ENCODE measurements around the gene PDLIM4. TPM values are rescaled to one million over a fixed set of nuclear protein-coding genes. Genes with fewer than 3 reads are reported as not detected.

Gene PDLIM4
- total and polyA plus RNA-seq, 2 donors from 2014 or later = 31.6 to 47.0 TPM

- FAIRE-seq = no peak
- TF ChIP-seq CTCF (IDR thresholded peaks at IDR 0.05; ENCODE audit: borderline replicate concordance, extremely low read depth, insufficient read depth) = peak; percentile 67
These were observed 26.0 kb downstream of the PDLIM4 start for GRCh38 chr5:132283423-132284043.

GRCh38 chr5:132289097-132289496 is 31.6 kb downstream of the PDLIM4 start:
- H3K27ac ChIP-seq (ENCODE audit: low read depth in 2 of 2, low read length in 2 of 2) = no peak overlapping the region
- no peak overlapping the region for H3K4me3 ChIP-seq (ENCODE audit: low read length in 3 of 3)

More at GRCh38 chr5:132283423-132284043, 26.0 kb downstream of the PDLIM4 start:
- Histone ChIP-seq H3K27me3 (ENCODE audit: control insufficient read depth, insufficient read depth, low read length) (no peaks in the 10 kb centered on the region), H3K4me3 (ENCODE audit: low read length in 3 of 3) (no peak overlapping the region), H3K9ac (ENCODE audit: low read length in 3 of 3) (no peak overlapping the region), H3K4me1 (ENCODE audit: control insufficient read depth in 2 of 3, insufficient read depth in 2 of 3, low read depth in 1 of 3, low read length in 3 of 3) (peaks cover 0 to 14% (median 5%) of the 10 kb centered on the region in 3 donors), H3K9me3 (ENCODE audit: control insufficient read depth in 2 of 3, insufficient read depth in 1 of 3, low read length in 3 of 3) (no peaks in the 10 kb centered on the region), H3K27ac (ENCODE audit: low read depth in 2 of 2, low read length in 2 of 2) (no peak overlapping the region), H3K36me3 (ENCODE audit: control insufficient read depth in 2 of 3, insufficient read depth in 3 of 3, low read length in 3 of 3) (no peaks in the 10 kb centered on the region)
- DNase-seq = peak in 1 of 5 donors; percentile 53
- intact Hi-C loops (cut with DNase I) = no loop called here

GRCh38 chr5:132291026-132291425 is 33.5 kb downstream of the PDLIM4 start:
- intact Hi-C loops (cut with DNase I) = no loop called here
- no peak for TF ChIP-seq CTCF (IDR thresholded peaks at IDR 0.05; ENCODE audit: borderline replicate concordance, extremely low read depth, insufficient read depth)
- Histone ChIP-seq H3K9ac (ENCODE audit: low read length in 3 of 3) (no peak overlapping the region), H3K4me1 (ENCODE audit: control insufficient read depth in 2 of 3, insufficient read depth in 2 of 3, low read depth in 1 of 3, low read length in 3 of 3) (peaks cover 0 to 17% (median 7%) of the 10 kb centered on the region in 3 donors), H3K36me3 (ENCODE audit: control insufficient read depth in 2 of 3, insufficient read depth in 3 of 3, low read length in 3 of 3) (no peaks in the 10 kb centered on the region), H3K27me3 (ENCODE audit: control insufficient read depth, insufficient read depth, low read length) (no peaks in the 10 kb centered on the region), H3K9me3 (ENCODE audit: control insufficient read depth in 2 of 3, insufficient read depth in 1 of 3, low read length in 3 of 3) (no peaks in the 10 kb centered on the region), H3K27ac (ENCODE audit: low read depth in 2 of 2, low read length in 2 of 2) (no peak overlapping the region), H3K4me3 (ENCODE audit: low read length in 3 of 3) (no peak overlapping the region)
- FAIRE-seq (no peak), DNase-seq (peak in 1 of 5 donors; percentile 14)

More at GRCh38 chr5:132289097-132289496, 31.6 kb downstream of the PDLIM4 start:
- H3K9ac ChIP-seq (ENCODE audit: low read length in 3 of 3) = no peak overlapping the region
- intact Hi-C loops (cut with DNase I) = no loop called here
- no peaks in the 10 kb centered on the region for H3K36me3 ChIP-seq (ENCODE audit: control insufficient read depth in 2 of 3, insufficient read depth in 3 of 3, low read length in 3 of 3)
- FAIRE-seq (no peak), DNase-seq (no peak)
- H3K9me3 ChIP-seq (ENCODE audit: control insufficient read depth in 2 of 3, insufficient read depth in 1 of 3, low read length in 3 of 3) = no peaks in the 10 kb centered on the region
- H3K27me3 ChIP-seq (ENCODE audit: control insufficient read depth, insufficient read depth, low read length) = no peaks in the 10 kb centered on the region
- TF ChIP-seq CTCF (IDR thresholded peaks at IDR 0.05; ENCODE audit: borderline replicate concordance, extremely low read depth, insufficient read depth) = no peak
- H3K4me1 ChIP-seq (ENCODE audit: control insufficient read depth in 2 of 3, insufficient read depth in 2 of 3, low read depth in 1 of 3, low read length in 3 of 3) = peaks cover 0 to 8% (median 5%) of the 10 kb centered on the region in 3 donors

All from kidney (tissue), 14 donors.